ENCODE measurements around the gene ERC2.

DNA sequence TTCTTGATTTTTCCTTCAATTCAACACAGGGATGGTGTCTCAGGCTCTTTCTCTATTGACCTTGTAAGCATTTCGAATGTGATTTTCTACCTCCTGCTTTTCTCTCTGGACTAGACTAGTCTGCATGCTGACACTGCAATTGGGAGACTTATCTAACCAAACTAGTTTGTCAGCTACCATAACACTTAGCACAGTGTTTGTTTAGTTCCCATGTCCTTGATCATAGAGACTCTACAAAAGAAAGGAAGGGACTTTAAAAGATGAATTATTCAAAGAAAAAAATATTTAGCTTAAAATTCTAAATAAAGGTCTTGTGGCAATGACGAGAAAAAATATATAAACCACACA is 407.0 kb downstream of the ERC2 start:
- TF ChIP-seq ZC3H10 (CRISPR knock-in tag; IDR thresholded peaks at IDR 0.05) (no peak), ZFP3 (CRISPR knock-in tag; IDR thresholded peaks at IDR 0.05) (no peak), ZFP30 (CRISPR knock-in tag; IDR thresholded peaks at IDR 0.05) (no peak), ESRRG (CRISPR knock-in tag; IDR thresholded peaks at IDR 0.05) (no peak)
- TF ChIP-seq, protein P1, sequence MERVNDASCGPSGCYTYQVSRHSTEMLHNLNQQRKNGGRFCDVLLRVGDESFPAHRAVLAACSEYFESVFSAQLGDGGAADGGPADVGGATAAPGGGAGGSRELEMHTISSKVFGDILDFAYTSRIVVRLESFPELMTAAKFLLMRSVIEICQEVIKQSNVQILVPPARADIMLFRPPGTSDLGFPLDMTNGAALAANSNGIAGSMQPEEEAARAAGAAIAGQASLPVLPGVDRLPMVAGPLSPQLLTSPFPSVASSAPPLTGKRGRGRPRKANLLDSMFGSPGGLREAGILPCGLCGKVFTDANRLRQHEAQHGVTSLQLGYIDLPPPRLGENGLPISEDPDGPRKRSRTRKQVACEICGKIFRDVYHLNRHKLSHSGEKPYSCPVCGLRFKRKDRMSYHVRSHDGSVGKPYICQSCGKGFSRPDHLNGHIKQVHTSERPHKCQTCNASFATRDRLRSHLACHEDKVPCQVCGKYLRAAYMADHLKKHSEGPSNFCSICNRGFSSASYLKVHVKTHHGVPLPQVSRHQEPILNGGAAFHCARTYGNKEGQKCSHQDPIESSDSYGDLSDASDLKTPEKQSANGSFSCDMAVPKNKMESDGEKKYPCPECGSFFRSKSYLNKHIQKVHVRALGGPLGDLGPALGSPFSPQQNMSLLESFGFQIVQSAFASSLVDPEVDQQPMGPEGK (CRISPR knock-in tag; IDR thresholded peaks at IDR 0.05; ENCODE audit: borderline replicate concordance), result no peak
- TF ChIP-seq, protein P2, sequence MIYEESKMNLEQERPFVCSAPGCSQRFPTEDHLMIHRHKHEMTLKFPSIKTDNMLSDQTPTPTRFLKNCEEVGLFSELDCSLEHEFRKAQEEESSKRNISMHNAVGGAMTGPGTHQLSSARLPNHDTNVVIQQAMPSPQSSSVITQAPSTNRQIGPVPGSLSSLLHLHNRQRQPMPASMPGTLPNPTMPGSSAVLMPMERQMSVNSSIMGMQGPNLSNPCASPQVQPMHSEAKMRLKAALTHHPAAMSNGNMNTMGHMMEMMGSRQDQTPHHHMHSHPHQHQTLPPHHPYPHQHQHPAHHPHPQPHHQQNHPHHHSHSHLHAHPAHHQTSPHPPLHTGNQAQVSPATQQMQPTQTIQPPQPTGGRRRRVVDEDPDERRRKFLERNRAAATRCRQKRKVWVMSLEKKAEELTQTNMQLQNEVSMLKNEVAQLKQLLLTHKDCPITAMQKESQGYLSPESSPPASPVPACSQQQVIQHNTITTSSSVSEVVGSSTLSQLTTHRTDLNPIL (CRISPR knock-in tag; IDR thresholded peaks at IDR 0.05; ENCODE audit: low read depth), result no peak

All from SK-N-SH treated with all-trans-retinoic acid at 6 μM for 48 hours (cell line).